Activated T-helper 1 cell treated with anti-CD3 and anti-CD28 coated beads, Interleukin-12 subunit alpha, Interleukin-12 subunit beta, Interleukin-2, Interleukin-4 antibody, amounts not matched to agents 30 ng/mL and 10 ng/mL and 1 ng/mL, durations not matched to agents 14 hours and 24 hours and 36 hours (primary cell): Measurements from ENCODE around the gene OPRL1. TPM values are rescaled to one million over a fixed set of nuclear protein-coding genes. Genes with fewer than 3 reads are reported as not detected.

Experiments
- DNase-seq: peaks from one replicate; pipeline ENCODE4 v3.0.0; 2021; ENCODE audit warnings: low spot score
- H3K27ac Mint-ChIP-seq: one replicate; pipeline ENCODE4 v1.8.0; 2021; ENCODE audit warnings: mild to moderate bottlenecking, mixed read lengths
- H3K27me3 Mint-ChIP-seq: one replicate; pipeline ENCODE4 v1.8.0; 2022; ENCODE audit warnings: mild to moderate bottlenecking, moderate library complexity, mixed read lengths; ENCODE audit not compliant: insufficient read depth
- H3K36me3 Mint-ChIP-seq: one replicate; pipeline ENCODE4 v1.8.0; 2021; ENCODE audit warnings: low read depth, mixed read lengths
- H3K4me1 Mint-ChIP-seq: one replicate; pipeline ENCODE4 v1.8.0; 2021; ENCODE audit warnings: low read depth, mixed read lengths
- H3K4me3 Mint-ChIP-seq: one replicate; pipeline ENCODE4 v1.8.0; 2021; ENCODE audit warnings: mild to moderate bottlenecking, moderate library complexity, mixed read lengths
- H3K9me3 Mint-ChIP-seq: one replicate; pipeline ENCODE4 v1.8.0; 2021; ENCODE audit warnings: mixed read lengths
- intact Hi-C: fragments of 100-400 bp; cut with micrococcal nuclease; formaldehyde crosslinking; loops from one replicate; pipeline ENCODE4 v1.15.1; 2024
- total RNA-seq: library from RNA; stranded (reverse); gene quantifications from 2 replicates; pipeline ENCODE4 v1.2.3, GENCODE V29; 2022

OPRL1 gene
- 0.16 and 0.20 TPM in 2 replicates for total RNA-seq

GRCh38 chr20:64080013-64080812, at the start of gene OPRL1:
OPRL1 (plus strand) TSS chr20:64080082; CDS start chr20:64092721, 12,639 bp downstream.
- DNase-seq: no peak
- H3K36me3 Mint-ChIP-seq: peaks cover 7% of the 10 kb centered on the region
- peaks cover 13% of the 10 kb centered on the region for H3K27me3 Mint-ChIP-seq
- H3K4me3 Mint-ChIP-seq: peak within 1 kb of the TSS; percentile 93
- H3K4me1 Mint-ChIP-seq: peaks cover 24% of the 10 kb centered on the region
- H3K27ac Mint-ChIP-seq: peak within 1 kb of the TSS; percentile 83
- H3K9me3 Mint-ChIP-seq: no peaks in the 10 kb centered on the region
- intact Hi-C loops: no loop called here

GRCh38 chr20:64030371-64031134, 49.3 kb upstream of the OPRL1 start:
- no peak for DNase-seq
- no peak overlapping the region for H3K27ac Mint-ChIP-seq

GRCh38 chr20:64031822-64032314, 48.0 kb upstream of the OPRL1 start:
- no peak overlapping the region for H3K4me3 Mint-ChIP-seq
- no peak overlapping the region for H3K27ac Mint-ChIP-seq
- no peaks in the 10 kb centered on the region for H3K9me3 Mint-ChIP-seq
- no peak for DNase-seq
- H3K27me3 Mint-ChIP-seq: no peaks in the 10 kb centered on the region
- H3K4me1 Mint-ChIP-seq: peaks cover 28% of the 10 kb centered on the region
- H3K36me3 Mint-ChIP-seq: peaks cover 29% of the 10 kb centered on the region
- intact Hi-C loops: loop anchor here (2.0 kb wide), 1 partner anchor 43 kb away; no protein-coding TSS in a partner anchor

More at GRCh38 chr20:64030371-64031134, 49.3 kb upstream of the OPRL1 start:
- H3K9me3 Mint-ChIP-seq: no peaks in the 10 kb centered on the region
- no peak overlapping the region for H3K4me3 Mint-ChIP-seq
- intact Hi-C loops: loop anchor here (2.0 kb wide), 1 partner anchor 42 kb away; no protein-coding TSS in a partner anchor
- H3K27me3 Mint-ChIP-seq: no peaks in the 10 kb centered on the region
- peaks cover 22% of the 10 kb centered on the region for H3K4me1 Mint-ChIP-seq
- H3K36me3 Mint-ChIP-seq: peaks cover 34% of the 10 kb centered on the region

DNA sequence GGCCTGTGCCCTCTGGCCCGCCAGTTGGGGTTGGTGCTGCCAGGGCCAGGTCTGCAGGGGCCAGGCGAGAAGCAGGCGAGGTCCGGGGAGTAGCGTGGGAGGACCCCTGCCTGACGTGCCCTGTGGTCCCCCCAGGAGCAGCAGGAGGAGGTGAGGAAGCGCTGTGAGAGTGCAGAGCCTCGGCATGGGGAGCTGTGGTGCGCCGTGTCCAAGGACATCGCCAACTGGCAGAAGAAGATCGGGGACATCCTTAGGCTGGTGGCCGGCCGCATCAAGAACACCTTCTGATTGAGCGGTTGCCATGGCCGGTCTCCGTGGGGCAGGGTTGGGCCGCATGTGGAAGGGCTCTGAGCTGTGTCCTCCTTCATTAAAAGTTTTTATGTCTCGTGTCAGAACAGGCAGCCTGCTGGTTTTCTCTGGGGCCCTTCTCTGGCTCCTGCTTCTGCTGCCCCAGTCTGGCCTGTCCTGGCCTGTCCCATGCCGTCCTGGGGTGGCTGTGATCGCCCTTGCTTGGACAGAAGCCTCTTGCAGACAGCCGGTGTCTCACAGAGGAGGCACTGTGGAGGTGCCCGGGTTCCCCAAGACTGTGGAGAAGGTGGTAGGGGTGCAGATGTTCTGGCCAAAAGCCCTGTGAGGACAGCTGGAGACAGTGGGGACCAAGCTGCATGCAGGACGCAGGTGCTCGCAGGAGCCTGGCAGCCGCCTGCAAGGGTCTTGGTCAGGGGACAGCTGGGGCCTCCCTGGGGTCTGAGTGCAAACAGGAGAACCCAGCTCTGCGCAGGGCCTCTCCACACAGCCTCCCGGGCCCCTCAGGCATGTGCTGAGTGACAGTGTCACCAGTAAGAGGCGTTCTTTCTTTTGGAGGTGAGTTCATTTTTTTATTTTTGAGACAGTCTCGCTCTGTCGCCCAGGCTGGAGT, 46.9 kb upstream of the OPRL1 start:
- peaks cover 37% of the 10 kb centered on the region for H3K4me1 Mint-ChIP-seq
- peak overlapping the region; percentile 61 for H3K27ac Mint-ChIP-seq
- no peak overlapping the region for H3K4me3 Mint-ChIP-seq
- no peak for DNase-seq
- H3K9me3 Mint-ChIP-seq: no peaks in the 10 kb centered on the region
- no peaks in the 10 kb centered on the region for H3K27me3 Mint-ChIP-seq
- intact Hi-C loops: no loop called here
- peaks cover 27% of the 10 kb centered on the region for H3K36me3 Mint-ChIP-seq

DNA sequence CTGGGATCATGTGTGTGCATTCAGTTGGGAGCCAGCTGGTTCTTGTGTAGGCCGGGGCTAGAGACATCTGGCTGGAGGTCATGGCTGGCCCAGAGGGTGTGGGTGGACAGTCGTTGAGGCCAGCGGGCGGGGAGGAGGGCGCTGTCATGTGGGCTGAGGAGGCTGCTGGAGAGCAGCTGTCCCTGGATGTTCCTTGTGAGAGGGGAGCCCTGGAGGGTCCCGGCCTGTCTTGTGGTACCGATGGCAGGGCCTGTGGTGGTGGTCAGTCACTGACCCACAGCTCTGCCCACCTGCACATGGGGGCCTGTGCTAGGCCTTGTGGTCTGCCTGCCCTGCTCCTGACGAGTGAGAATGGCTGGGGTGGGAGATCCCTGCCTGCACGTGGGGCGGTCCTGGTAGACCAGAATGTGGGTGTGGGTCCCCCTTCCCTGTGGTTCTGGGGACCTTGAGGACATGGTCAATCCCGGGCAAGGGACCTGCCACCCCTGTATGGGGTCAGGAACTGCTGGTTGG, 45.8 kb upstream of the OPRL1 start:
- Mint-ChIP-seq H3K27me3 (no peaks in the 10 kb centered on the region), H3K4me3 (no peak overlapping the region), H3K9me3 (no peaks in the 10 kb centered on the region), H3K27ac (peak overlapping the region; percentile 98), H3K4me1 (peaks cover 37% of the 10 kb centered on the region), H3K36me3 (peaks cover 24% of the 10 kb centered on the region)
- no peak for DNase-seq
- intact Hi-C loops: no loop called here

GRCh38 chr20:64035066-64035932, 44.6 kb upstream of the OPRL1 start:
- peaks cover 47% of the 10 kb centered on the region for H3K4me1 Mint-ChIP-seq
- H3K27me3 Mint-ChIP-seq: peaks cover 3% of the 10 kb centered on the region
- peak overlapping the region; percentile 98 for H3K27ac Mint-ChIP-seq
- intact Hi-C loops: loop anchor here (1.0 to 5.0 kb wide), 3 partner anchors 42 to 497 kb away; partner anchors contain the start of gene RGS19
- peaks cover 21% of the 10 kb centered on the region for H3K36me3 Mint-ChIP-seq
- peak; percentile 59 for DNase-seq
- H3K9me3 Mint-ChIP-seq: no peaks in the 10 kb centered on the region
- peak overlapping the region; percentile 79 for H3K4me3 Mint-ChIP-seq

DNA sequence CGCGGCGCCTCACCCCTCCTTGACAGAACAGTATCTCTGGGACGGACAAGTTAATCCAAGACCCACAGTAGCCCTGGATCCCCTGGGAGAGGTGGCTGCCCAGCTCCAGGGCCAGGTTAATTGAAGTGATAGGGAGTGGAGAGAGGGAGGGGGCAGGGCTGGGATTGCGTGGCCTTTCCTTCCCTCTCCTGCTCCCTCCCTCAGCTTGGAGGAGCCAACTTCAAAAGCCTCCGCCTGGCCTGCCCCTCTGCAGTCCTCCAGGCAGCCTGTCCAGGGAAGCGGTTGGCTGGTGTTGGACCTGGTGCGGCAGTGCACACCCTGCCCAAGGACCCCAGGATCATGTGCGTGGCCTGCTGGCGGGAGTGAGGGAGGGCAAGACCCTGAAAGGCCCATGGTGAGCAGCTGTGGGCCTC, 43.9 kb upstream of the OPRL1 start, which contains the start of gene C20orf204:
C20orf204 (plus strand) TSS at position 250 of the 413 bp plus-strand sequence; CDS start at position 392, 142 bp downstream.
- Mint-ChIP-seq H3K9me3 (no peaks in the 10 kb centered on the region), H3K36me3 (peaks cover 18% of the 10 kb centered on the region), H3K4me1 (peaks cover 49% of the 10 kb centered on the region), H3K27ac (peak within 1 kb of the TSS; percentile 98), H3K27me3 (peaks cover 3% of the 10 kb centered on the region), H3K4me3 (peak within 1 kb of the TSS; percentile 81)
- DNase-seq: no peak
- intact Hi-C loops: loop anchor here (1.0 to 5.0 kb wide), 3 partner anchors 41 to 498 kb away; partner anchors contain the start of gene RGS19

DNA sequence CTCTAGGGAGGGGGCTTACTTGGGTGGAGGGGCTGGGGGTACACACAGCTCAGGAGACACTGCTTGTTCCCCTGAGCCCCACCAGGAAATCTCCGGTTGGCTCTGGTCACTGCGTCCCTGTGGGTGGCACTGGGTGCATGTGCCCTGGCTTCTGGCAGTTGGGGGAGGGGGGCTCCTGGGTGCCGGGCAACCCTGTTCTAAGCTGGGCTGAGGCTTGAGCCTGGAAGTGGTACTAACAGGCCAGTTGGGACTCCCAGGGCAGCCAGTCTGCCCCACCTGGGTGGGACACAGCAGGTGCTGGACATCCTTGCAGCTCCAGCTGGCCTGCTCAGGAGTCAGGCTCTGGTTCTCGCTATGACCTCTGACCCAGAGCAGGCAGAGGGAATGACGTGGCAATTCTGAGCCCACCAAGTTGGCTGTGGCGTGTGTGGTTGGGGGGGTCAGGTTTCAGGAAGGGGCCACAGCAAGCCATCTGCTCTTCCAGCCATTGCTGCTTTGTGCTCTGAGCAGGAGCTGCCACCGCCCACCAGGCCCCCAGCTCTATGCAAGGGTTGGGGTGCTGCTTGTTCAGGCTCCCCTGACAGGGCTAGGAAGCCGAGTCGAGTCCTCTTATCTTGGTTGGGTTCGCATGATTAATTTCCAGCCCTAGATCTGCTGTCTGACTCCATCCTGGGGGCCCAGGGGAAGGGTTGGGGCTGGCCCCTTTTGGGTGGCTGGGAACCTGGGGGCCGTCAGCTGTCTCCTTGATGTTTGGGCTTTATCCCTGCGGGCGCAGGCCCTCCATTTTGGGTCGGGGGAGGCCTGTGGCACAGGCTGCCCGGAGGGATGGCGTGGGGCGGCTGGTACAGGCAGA, 43.3 kb upstream of the OPRL1 start:
- intact Hi-C loops: loop anchor here (5.0 kb wide), 1 partner anchor 41 kb away; the partner anchor contains the start of gene RGS19
- H3K27me3 Mint-ChIP-seq: peaks cover 3% of the 10 kb centered on the region
- no peaks in the 10 kb centered on the region for H3K9me3 Mint-ChIP-seq
- peak overlapping the region; percentile 86 for H3K27ac Mint-ChIP-seq
- H3K4me1 Mint-ChIP-seq: peaks cover 52% of the 10 kb centered on the region
- peak overlapping the region; percentile 81 for H3K4me3 Mint-ChIP-seq
- peaks cover 15% of the 10 kb centered on the region for H3K36me3 Mint-ChIP-seq
- no peak for DNase-seq

- Mint-ChIP-seq H3K27ac (peak overlapping the region; percentile 86), H3K4me3 (peak overlapping the region; percentile 81), H3K9me3 (no peaks in the 10 kb centered on the region), H3K36me3 (peaks cover 15% of the 10 kb centered on the region), H3K4me1 (peaks cover 52% of the 10 kb centered on the region), H3K27me3 (peaks cover 3% of the 10 kb centered on the region)
- intact Hi-C loops: loop anchor here (5.0 kb wide), 1 partner anchor 40 kb away; the partner anchor contains the start of gene RGS19
- no peak for DNase-seq
Observed at GRCh38 chr20:64037199-64037497, 42.7 kb upstream of the OPRL1 start.

DNA sequence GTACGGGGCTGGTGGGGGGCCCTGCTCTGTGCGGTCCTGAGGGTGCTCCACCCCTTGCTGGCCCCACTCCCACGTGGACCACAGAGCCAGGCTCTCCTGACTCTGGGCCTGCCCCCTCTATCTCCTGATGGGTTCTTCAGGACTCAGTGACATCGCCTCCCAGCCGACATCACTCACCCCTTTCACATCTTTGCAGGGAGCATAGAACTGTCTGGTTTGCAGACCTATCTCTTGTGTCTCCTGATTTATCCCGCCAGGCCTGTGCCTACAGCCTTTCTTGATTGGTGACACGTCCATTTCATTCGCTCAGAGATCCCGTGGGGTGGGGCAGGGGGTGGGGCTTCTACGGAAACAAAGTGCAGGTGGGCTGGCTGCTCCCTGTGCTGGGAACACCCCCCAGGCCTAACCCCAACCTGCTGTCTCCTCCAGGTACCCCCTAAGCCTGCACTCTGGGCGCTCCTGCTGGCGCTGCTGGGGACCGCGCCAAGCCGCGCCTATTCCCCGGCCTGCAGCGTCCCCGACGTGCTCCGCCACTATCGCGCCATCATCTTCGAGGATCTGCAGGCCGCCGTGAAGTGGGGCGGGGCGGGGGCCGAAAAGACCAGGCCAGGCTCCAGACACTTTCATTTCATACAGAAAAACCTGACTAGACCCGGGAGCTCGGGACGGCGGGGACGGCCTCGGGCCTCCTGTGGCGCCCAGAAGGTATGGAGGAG, 42.2 kb upstream of the OPRL1 start:
- intact Hi-C loops: loop anchor here (5.0 kb wide), 1 partner anchor 40 kb away; the partner anchor contains the start of gene RGS19
- H3K4me1 Mint-ChIP-seq: peaks cover 52% of the 10 kb centered on the region
- peaks cover 15% of the 10 kb centered on the region for H3K36me3 Mint-ChIP-seq
- peak overlapping the region; percentile 81 for H3K4me3 Mint-ChIP-seq
- peak overlapping the region; percentile 86 for H3K27ac Mint-ChIP-seq
- H3K9me3 Mint-ChIP-seq: no peaks in the 10 kb centered on the region
- no peak for DNase-seq
- H3K27me3 Mint-ChIP-seq: peaks cover 3% of the 10 kb centered on the region
